KOPT-K1 (cell line): ENCODE data around the gene MCCC2.

ENCODE experiments used
- H3K27ac ChIP-seq: fragments of 200-600 bp; sonication (generic); 2 replicates; pipeline ENCODE4 v1.5.1; 2016; ENCODE audit warnings: antibody characterized with exemption, mild to moderate bottlenecking, low read depth, low read length; ENCODE audit not compliant: poor library complexity, severe bottlenecking
- H3K36me3 ChIP-seq: fragments of 200-600 bp; sonication (generic); 2 replicates; pipeline ENCODE4 v1.5.1; 2017; ENCODE audit warnings: antibody characterized with exemption, mild to moderate bottlenecking, low read length, moderate library complexity; ENCODE audit not compliant: insufficient read depth
- H3K9me3 ChIP-seq: fragments of 200-600 bp; sonication (generic); 2 replicates; pipeline ENCODE4 v1.5.1; 2017; ENCODE audit warnings: antibody characterized with exemption, low read length, mild to moderate bottlenecking; ENCODE audit not compliant: insufficient read depth, poor library complexity, severe bottlenecking

The MCCC2 gene

GRCh38 chr5:71703941-71704340 is 116.8 kb downstream of the MCCC2 start:
- no peak overlapping the region for H3K27ac ChIP-seq
- no peaks in the 10 kb centered on the region for H3K9me3 ChIP-seq
- no peaks in the 10 kb centered on the region for H3K36me3 ChIP-seq

- Histone ChIP-seq H3K27ac (no peak overlapping the region), H3K36me3 (no peaks in the 10 kb centered on the region), H3K9me3 (no peaks in the 10 kb centered on the region)
Observed at GRCh38 chr5:71705421-71705820, 118.3 kb downstream of the MCCC2 start.

GRCh38 chr5:71706906-71707305 is 119.8 kb downstream of the MCCC2 start:
- Histone ChIP-seq H3K9me3 (no peaks in the 10 kb centered on the region), H3K36me3 (no peaks in the 10 kb centered on the region), H3K27ac (no peak overlapping the region)
